AG09319 (cell line): ENCODE measurements around the gene RRP12.

Source experiments
- DNase-seq: peaks from one replicate; pipeline ENCODE4 v3.0.0-alpha.2; 2010; ENCODE audit warnings: low read depth; ENCODE audit errors: extremely low read depth
- TF ChIP-seq, protein P1 (sequence below): IDR thresholded peaks from 2 replicates; pipeline ENCODE4 v1.5.1; 2011; ENCODE audit warnings: low read depth, mild to moderate bottlenecking, inconsistent platforms, low read length, moderate library complexity

RRP12 gene

DNA sequence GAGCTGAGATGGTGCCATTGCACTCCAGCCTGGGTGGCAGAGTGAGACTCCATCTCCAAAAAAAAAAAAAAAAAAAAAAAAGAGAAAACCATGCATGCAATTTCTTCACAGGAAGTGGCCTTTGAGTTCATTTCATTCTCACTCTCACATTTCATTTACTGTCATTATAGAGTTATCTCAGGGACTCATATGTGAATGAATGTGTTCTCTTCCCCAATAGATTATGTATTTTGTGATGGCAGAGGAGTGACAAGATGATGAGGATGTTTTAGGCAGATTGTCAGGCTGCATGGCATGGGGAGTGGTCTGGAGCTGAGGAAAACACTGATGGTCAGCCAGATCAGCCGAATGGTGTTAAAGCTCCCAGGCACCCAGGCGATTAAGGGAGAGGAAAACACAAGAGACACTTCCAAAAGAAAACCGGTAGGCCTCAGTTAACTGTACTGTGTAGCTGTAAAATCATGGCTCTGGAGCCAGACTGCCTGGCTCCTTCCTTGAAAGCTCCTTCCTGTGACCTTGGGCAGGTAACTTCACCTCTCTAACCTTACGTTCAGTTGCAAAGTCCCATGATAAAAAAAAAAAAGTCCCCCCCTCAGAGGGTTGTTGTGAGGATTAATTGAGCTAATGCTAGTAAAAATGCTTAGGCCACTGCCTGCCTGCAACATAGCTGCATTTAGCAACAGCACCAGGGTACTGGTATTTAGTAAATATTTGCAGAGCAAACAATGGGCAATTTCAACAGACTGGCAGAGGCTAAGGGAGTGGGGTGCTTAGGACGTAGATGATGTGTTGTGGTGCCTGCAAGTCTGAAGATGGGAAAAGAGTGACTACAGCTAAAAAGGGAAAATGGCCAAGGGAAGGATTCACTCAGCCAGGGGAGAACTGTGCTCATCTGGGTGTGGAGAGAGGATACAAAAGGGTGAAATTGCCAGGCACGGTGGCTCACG is 73.5 kb downstream of the RRP12 start:
- TF ChIP-seq, protein P1, sequence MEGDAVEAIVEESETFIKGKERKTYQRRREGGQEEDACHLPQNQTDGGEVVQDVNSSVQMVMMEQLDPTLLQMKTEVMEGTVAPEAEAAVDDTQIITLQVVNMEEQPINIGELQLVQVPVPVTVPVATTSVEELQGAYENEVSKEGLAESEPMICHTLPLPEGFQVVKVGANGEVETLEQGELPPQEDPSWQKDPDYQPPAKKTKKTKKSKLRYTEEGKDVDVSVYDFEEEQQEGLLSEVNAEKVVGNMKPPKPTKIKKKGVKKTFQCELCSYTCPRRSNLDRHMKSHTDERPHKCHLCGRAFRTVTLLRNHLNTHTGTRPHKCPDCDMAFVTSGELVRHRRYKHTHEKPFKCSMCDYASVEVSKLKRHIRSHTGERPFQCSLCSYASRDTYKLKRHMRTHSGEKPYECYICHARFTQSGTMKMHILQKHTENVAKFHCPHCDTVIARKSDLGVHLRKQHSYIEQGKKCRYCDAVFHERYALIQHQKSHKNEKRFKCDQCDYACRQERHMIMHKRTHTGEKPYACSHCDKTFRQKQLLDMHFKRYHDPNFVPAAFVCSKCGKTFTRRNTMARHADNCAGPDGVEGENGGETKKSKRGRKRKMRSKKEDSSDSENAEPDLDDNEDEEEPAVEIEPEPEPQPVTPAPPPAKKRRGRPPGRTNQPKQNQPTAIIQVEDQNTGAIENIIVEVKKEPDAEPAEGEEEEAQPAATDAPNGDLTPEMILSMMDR, result no peak
- DNase-seq, result no peak

DNA sequence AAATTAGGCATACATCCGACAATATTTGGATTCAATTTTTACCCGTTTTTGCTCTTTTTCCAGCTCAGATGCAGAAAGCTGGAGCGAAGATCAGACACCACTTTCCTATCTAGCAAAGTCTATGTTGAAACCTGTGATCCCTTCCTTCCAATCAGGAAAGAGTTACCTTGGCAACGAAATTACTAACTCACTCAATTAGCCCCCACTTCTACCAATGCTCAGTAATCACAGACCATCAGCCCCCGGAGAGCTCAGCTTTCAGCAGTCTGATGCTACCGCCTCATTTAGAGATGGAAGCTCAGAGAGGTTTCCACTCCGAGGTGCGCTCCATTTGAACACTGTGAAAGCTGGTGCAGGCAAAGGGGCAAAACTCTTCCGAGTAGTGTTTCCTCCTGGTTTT is 75.4 kb downstream of the RRP12 start:
- no peak for DNase-seq

DNA sequence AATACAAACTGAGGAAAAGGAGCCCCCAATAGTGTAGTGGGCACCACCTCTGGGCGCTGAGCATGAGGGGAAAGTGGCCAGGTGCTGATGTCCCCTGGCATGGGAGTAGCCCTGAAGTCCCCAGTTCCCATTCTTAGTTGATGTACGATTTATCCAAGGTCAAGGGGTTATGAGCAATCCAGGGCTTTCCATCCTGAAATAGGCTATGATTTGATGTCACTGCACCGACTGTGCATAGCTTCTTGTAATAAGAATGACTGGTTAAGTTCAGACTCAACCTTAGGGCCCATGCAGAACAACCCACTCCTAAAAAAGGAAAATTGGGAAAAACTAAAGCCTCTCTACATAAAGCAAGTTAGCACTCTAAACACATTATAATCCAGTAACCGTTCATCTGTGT is 77.6 kb downstream of the RRP12 start:
- no peak for DNase-seq
- TF ChIP-seq, protein P1, result no peak

More for the DNA sequence above, 75.4 kb downstream of the RRP12 start:
- TF ChIP-seq, protein P1, result no peak

DNA sequence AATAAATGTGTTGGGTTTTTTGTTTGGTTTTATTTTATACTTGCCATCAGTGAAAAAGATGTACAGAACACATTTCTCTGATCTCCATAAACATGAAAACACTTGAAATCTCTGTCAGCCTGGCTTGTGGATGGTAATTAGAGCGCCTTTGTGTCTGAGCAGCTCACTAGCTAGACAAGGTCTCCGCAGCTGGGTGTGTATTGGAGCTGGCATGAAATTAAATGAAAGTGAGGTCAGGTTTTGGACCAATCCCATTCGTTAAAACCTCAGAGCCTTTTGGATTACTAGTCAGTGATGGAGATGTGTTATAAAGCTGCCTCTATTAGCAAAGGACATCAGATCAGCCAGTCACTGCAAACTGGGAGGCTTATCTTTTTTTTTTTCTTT is 79.3 kb downstream of the RRP12 start:
- no peak for DNase-seq

DNA sequence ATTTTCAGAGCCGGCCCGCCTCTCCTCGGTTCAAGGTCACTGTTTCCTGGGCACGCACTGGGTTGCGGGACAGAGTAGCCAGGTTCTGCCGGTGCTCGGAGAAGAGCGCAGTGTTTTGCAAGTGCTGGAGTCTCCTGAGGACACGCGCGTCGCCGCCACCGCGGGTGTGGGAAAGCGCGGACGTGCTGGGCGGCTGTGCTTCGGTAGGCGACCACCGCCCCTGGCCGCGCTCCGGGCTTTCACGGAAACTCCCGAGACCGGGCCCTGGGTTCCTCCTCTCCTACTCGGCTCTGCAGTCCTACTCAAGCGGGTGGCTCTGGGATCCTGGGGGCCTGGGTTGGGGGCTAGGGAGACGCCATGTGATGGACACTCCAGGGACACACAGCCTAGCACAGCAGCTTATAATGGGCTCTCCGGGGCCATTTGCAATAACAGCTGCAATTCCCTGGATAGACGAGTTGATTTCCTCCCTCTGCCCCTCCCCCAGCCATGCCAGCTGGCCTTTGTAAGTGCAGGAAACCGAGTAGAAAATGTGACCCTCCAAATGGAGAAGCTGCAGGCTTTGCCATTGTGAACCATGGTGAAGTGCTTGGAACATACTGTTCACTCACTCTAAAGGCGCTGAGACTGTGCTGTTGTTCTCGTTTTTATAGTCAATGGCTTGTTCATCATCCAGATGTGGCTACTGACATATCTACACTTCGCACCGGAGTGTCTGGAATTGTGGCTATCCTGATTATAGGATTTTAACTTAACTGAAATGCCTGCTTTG is 79.9 kb downstream of the RRP12 start:
- TF ChIP-seq, protein P1, result no peak
- no peak for DNase-seq

More for the DNA sequence above, 79.3 kb downstream of the RRP12 start:
- TF ChIP-seq, protein P1, result no peak

DNA sequence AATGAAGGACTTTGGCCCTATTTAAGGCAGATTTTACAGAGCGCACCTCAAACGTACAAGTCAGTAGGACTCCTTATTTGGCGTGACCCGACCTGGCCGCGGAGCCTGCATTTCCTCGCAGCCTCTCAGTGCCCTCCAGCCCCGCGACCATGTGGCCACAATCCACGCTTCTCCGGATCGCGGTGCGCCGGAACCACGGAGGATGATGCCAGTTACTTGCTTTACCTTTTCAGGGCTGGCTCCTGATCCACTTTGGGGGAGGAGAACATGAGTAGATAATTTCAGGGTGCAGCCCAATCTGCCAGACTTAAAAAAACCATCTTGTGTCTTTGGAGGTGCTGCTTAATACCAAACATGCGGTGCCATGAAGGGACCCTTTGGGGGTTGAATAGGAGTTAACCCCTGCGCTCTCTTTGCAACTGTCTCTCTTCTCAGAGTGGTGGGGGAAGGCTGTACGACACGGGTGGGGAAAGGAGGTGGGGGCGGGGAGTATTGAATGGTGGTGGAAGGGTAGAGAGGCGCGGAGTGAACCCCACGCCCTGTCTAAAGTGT is 80.6 kb downstream of the RRP12 start:
- DNase-seq, result no peak
- TF ChIP-seq, protein P1, result no peak; the same call in 1 of the 2 replicates
